Activated CD4-positive, alpha-beta T cell treated with anti-CD3 and anti-CD28 coated beads for 1 hour (primary cell): ENCODE measurements around the gene PDLIM7.

Experiments used
- DNase-seq: peaks from one replicate; pipeline ENCODE4 v3.0.0-alpha.2; 2020

The PDLIM7 gene

GRCh38 chr5:177472460-177473442 lies 24.7 kb downstream of the PDLIM7 start:
- DNase-seq = no peak

- DNase-seq = no peak
Observed at GRCh38 chr5:177471610-177472356, 25.6 kb downstream of the PDLIM7 start.

GRCh38 chr5:177470759-177471536 lies 26.5 kb downstream of the PDLIM7 start:
- DNase-seq = no peak

- no peak for DNase-seq
Observed at GRCh38 chr5:177469750-177470525, 27.5 kb downstream of the PDLIM7 start.

GRCh38 chr5:177468685-177469628 lies 28.4 kb downstream of the PDLIM7 start:
- no peak for DNase-seq

GRCh38 chr5:177468329-177468684 lies 29.1 kb downstream of the PDLIM7 start:
- no peak for DNase-seq

- DNase-seq = no peak
Observed at GRCh38 chr5:177467436-177467835, 30.0 kb downstream of the PDLIM7 start.

- no peak for DNase-seq
Observed at GRCh38 chr5:177466861-177467260, 30.5 kb downstream of the PDLIM7 start.

- DNase-seq = no peak
Observed at GRCh38 chr5:177465044-177465443, 32.4 kb downstream of the PDLIM7 start.

GRCh38 chr5:177462021-177462670 lies 35.3 kb downstream of the PDLIM7 start:
- DNase-seq = no peak

- DNase-seq = no peak
Observed at GRCh38 chr5:177459819-177460628, 37.4 kb downstream of the PDLIM7 start.

GRCh38 chr5:177459357-177459756 lies 38.0 kb downstream of the PDLIM7 start:
- no peak for DNase-seq

GRCh38 chr5:177458912-177459350 lies 38.5 kb downstream of the PDLIM7 start:
- DNase-seq = no peak

- no peak for DNase-seq
Observed at GRCh38 chr5:177457852-177458681, 39.3 kb downstream of the PDLIM7 start.

GRCh38 chr5:177456976-177457851 lies 40.2 kb downstream of the PDLIM7 start:
- DNase-seq = no peak

- DNase-seq = no peak
Observed at GRCh38 chr5:177456591-177456964, 40.8 kb downstream of the PDLIM7 start.
